Limb (tissue), 2 donors: Measurements from ENCODE around the gene OPN3.
A peak's percentile ranks its signal among the peaks of the same experiment; 100 is the strongest.

Experiments used
- DNase-seq, 2 donors: peaks; one replicate each; pipeline ENCODE4 v3.0.0-alpha.2; 2016; ENCODE audit errors: extremely low spot score in 2 of 2

OPN3 gene

DNA sequence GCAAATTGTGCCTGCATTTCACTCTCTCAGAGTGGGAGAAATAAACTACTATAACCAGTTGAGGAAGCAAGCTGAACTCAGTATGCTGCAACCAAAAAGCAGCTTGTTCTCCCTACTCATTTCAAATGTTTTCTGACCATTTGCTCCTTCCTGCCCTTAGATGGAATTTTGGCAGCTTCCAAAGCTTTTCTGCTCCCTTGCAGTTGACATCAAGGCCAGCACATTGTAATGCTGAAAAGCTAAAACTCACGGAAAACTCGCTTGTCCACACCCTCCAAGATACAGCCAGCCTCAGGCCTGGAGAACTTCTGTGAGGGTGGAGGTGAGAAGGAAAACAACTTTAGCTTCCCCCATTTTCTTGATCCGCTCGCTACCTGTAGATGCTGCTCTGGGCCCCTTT is 5.0 kb upstream of the OPN3 start:
- DNase-seq: no peak

DNA sequence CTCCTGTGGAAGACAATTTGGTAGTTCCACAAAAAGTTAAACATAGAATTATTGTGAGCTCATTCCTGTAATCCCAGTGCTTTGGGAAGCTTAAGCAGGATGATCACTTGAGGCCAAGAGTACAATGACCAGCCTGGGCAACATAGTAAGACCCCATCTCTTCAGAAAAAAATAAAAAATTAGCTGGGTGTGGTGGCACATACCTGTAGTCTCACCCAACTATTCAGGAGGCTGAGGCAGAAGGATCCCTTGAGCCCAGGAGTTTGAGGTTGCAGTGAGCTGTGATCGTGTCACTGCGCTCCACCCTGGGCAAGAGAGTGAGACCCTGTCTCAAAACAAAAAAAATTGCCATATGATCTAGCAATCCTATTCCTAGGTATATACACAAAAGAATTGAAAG is 4.1 kb upstream of the OPN3 start:
- DNase-seq: no peak

DNA sequence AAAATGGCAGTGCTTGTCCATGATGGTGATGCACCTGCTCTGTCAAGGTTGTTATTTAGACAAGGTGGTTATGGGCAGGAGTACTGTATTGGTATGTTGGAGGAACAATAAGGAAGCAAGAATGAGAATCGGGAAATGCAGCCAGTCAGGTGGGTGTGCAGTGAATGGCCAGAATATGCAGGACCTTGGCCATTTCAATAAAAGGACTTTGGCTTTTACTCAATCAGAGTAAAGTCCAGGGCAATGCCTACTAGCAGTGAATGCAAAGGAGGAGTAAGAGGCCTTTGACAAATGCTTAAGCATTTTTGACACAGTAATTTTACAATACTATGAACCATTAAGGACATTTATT is 2.4 kb upstream of the OPN3 start:
- DNase-seq: no peak

DNA sequence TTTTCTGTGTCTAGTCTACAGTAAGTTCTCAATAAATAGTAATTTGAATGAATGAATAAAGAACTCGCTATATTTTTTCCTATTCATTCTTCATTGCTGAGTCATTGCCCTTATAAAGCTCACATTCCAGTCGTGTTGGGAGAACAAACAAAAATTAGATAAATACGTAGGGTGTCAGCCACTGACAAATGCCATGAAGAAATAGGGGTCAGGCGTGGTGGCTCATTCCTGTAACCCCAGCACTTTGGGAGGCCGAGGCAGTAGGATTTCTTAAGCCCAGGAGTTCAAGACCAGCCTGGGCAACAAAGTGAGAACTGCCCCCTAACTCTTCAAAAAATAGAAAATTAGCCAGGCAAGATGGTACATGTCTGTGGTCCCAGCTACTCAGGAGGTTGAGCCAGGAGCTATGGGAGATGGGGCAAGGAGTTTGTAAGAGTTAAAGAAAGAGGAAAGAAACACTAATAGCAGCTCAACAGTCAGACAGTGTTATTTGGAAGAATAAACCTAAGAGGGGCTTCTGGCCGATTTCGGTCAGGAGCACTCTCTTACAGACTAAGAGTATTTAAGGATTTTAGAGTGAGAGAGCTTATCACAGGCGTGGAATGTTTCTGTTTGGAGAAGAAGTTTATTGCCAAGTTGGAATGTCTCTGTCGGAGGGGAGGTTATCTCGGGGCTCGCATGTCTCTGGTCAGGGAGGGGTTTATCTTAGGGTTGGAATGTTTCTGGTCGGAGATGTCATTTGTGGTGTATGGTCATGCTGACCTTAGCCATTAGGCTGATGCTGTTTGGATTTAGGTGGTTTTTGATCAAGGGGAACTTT is 1.8 kb upstream of the OPN3 start:
- DNase-seq: no peak

DNA sequence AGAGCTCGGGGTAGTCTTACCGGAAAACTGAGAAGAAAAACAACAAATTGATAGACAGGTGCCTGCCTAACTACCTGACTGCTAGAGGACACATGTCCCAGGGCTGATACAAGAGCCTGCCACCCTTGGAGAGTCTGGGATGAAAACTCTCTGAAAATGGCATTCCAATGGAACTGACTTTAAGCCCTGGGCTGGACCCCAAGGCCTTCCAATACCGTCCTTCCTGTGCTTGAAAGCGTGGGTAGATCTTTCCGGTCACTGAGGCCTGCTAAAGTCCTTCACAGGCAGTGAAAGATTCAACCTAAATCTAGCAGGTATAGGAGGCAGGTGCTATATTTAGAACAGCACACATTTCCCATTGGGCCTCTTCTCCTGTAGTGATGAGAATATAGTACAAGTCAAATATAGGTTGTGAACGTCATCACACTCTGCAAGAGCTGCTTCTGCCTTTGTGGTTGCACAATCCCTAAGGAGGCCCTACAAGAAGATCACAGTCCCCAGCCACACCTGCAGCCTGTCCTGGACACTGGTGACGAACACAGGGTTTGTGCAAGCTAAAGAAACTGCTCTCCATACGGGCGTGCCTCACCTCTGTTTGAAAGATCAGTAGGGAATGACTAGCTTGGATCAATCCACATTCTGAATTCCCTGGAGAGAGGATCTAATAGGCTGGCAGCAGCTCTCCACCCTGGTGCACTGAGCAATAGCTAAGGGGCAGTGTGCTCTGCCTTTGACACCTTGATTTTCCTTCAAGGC is 876 bp upstream of the OPN3 start:
- no peak for DNase-seq

DNA sequence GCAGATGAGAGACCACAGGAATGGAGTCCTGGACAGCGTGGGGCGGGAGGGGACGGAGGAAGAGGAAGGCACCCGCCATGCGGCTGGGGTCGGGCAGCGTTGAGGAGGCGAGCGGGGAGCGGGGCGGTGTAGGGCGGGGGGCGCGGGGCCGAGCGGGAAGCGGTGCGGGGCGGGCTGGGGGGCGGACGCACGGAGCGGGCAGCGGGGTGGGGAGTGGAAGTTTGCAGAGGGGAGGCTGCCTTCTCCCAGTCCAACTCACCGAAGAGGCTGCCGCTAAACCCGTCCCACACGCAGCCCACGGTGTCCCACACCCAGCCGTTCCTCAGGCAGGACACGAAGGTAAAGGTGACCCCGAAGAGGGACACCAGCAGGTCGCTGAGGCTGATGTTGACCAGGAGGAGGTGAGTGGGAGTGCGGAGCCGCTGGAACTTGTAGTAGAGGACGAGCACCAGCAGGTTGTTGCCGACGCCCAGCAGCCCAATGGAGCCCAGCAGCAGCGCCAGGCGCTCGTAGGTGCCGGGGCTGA is 483 bp downstream of the OPN3 start:
- peak in 1 of 2 donors; percentile 70 for DNase-seq

DNA sequence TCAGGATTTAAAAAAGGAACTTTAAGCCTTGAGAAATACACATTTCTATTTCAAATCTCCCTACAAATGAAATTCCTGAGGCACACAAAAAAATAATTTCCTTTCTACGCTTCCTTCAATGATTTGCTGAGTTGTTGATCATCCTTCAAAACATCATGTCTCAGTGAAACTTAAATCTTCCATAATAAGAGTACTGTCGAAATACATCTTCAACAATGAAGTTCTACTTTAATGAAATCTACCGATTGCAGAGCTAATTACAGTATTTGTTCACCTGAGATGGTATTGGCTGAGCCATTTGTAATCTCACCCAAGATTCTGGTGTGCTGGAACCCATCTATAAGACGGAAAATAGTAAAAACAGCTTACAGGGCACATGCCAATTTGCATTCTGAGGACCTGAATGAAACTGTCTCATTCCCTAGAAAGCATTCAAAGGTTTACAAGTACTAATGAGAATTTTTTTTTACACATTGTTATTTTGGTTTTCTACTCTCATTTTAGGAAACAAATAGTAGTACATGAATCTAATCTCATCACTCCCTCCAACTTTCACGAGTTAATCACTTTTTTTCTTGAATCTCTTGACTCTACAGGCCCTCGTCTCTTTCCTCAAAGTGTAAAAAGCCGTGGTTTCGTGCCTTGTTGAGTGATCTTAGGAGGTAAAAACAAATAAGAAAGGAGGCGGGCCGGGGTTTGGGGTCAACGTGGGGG is 1.1 kb downstream of the OPN3 start:
- DNase-seq: no peak

DNA sequence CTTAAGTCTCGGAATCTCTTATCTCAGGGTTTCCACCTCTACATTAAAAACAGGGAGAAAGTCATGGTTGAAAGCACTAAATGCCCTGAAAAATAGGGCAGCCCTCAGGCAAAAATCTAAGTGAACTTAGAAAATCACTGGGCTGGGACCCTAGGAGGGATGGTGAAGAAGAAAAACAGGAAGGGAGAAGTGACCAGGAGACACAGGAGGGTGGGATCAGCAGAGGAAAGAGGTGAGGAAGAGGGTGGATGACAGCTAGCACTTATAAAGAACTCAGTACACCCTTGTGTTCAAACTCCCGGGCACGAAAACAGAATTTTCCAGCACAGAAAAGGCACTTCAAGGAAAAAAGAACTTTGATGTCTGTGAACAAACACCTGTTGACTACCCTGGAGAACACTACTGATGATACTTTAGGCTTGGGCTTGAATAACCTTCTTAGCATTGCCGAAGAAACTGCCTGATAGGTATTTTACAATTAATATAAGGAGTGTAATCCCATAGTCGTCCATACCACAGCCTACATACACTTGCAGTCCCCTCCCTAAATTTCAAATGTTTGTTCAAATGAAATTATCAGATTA is 2.0 kb downstream of the OPN3 start:
- DNase-seq: no peak

DNA sequence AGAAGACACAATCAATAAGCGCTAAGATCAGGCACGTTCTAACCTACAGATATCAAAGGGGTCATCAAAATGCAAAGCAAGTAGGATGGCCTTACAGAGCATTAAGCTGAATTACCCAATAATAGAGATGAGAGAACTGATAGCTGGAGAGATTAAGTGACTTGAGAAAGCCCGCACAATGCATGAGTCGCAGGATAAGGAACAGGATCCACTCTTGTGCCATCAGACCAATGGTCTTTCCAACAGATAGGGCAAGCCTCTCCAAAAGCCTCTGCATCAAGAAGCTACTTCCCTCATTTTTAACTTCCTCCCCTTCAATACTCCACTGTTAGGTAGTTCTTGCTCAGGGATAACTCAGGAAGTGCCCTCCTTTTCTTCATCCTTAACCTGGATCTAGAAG is 2.6 kb downstream of the OPN3 start:
- no peak for DNase-seq

DNA sequence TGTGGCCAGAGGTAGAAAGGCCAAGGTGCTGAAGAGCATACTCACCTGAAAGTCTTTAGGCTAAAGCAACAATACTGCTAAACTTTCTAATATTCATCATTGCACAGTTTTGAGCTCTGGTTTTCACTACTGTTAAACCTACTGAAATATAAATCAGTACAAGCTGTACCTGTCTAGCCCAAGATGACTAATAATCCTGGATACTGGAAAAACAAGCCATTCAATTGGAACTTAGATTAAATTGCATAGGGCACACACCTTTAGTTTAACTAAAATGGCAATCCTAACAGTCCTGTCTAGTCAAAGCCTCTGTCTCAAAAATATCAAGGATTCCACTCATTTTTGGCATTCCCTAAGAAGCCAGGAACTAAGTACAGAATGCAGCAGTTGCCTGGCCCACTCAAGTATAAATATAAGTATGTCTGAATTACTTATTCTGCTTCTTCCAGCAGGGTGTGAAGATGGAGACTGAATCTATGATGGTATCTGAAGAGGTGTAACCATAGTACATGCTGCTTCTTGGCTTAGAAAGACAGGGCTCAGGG is 3.1 kb downstream of the OPN3 start:
- DNase-seq: no peak

DNA sequence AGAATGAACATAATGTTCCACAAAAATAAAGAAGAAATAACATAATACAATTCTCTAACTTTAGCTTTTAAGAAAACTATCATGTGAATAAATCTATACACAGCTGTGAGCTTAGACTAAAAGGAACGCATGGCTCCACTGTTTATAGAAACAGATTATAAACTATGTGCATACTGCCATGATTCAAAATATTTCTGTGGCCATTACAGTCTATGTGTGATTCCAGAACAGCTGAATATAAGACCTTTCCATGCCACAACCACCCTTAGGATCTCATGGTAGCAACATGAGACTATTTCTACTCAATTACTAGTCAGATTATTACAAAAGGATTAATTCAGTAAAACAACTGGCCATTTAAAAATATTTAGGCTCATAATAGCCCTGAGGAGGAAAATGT is 3.9 kb downstream of the OPN3 start:
- no peak for DNase-seq

DNA sequence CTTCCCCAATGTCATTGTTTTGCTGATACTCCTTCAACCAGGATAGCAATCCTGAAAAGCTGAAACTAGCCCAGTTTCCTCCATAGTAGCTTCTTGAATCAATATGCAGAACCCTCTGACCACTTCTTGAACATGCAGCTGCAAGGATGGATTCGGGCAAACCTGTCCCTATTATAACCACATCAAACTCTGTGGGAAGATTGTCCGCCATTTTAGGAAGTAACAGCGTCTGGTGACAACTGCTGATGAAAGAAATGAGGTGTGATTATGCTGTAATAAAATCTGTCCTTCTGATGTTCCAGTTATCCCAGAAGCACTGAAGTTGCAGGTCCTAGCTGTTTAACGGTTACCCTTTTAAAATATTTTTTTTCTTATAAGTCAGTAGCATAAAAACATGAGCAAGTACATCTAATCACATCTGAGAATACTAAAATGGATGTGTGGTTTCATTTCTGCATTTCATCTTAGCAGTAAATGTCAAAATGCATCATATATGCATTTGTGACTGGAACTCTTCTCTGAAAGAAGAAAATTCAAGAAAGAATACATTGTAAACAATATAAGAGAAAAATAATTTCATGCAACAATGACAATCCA is 4.5 kb downstream of the OPN3 start:
- no peak for DNase-seq

DNA sequence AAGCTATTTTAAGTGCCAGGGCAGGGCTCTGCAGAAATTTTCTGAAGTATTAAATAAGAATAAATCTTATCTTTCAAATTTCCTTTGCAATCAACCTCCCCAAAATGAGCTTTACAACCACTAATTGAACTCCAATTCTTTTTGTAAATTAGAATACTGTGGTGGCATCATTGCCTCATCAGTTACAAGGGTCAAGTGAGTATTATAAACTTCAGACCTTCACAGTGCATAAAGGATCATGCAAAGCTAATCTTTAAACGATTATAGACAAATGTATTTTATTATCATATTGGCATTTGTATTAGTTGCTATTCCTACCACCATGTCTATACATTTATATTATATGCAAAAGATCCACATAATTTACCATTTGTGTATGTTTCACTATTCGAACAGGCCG is 7.2 kb downstream of the OPN3 start:
- no peak for DNase-seq

DNA sequence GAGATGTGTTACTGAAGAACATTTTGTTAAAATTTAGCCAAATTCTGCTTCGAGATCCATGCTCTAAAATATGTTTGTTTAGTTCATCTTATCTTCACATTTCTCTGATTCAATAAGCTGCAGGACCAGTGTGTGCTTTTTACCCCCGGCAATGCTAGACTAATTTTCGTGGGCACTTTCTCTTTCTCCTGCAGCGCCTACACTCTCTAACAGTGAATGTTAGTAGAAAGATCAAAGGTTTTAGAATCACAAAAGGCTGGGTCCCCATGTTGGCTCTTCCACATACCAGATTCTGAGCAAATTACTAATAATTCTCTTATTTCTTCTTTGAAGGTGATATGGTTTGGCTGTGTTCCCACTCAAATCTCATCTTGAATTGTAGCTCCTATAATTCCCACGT is 8.5 kb downstream of the OPN3 start:
- no peak for DNase-seq

DNA sequence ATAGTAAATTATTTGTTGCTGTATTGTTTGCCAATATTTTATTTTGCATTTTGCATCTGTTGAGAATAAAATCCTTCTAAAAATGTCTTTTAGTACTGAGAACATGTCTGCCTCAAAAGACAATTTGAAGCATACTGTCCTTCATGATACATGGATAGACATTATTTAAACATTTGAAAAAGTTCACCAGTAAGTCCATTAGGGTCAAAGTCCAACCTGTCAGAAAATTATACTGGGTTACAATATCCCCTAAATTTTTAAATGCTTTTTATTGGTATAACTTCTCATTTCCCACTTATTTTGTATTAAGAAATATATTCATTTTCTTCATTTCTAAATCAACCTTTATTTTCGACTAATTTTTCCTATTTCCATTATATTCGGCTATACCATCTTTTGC is 9.3 kb downstream of the OPN3 start:
- no peak for DNase-seq

DNA sequence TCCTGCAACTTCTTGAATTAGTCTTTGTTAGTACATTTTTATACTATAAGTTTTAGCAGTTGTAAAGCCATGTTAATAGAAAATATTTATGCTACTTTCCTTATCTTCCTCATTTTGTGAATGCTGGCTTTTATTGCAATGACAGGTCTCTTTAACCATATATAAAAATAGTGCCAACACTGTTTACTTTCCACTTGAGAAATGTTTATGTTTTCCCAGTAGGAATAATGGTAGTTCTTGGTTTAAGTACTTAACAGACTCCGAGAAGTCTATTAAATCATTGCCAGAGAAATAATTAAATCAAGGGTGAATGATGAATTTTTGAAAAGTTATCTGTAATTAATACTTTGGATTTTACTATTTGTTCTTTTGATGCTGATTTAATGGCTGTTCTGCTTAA is 9.7 kb downstream of the OPN3 start:
- DNase-seq: no peak

DNA sequence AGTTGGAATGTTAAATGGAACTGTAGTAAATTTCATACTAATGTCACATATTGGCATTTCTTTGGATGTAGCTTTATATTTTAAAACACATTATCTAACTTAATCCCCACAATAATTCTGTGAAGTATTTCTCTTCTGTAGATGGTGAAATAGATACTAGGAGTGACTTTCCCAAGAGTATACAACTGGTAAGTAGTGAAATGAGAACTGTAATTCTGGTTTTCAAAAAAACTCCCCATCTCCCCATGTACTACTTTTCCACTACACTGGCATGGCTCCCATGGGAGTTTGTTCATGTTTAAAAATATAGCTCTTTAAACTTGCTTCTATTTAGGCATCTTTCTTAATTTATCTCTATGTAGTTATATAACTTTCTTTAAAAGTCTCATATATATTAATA is 10.2 kb downstream of the OPN3 start:
- no peak for DNase-seq

DNA sequence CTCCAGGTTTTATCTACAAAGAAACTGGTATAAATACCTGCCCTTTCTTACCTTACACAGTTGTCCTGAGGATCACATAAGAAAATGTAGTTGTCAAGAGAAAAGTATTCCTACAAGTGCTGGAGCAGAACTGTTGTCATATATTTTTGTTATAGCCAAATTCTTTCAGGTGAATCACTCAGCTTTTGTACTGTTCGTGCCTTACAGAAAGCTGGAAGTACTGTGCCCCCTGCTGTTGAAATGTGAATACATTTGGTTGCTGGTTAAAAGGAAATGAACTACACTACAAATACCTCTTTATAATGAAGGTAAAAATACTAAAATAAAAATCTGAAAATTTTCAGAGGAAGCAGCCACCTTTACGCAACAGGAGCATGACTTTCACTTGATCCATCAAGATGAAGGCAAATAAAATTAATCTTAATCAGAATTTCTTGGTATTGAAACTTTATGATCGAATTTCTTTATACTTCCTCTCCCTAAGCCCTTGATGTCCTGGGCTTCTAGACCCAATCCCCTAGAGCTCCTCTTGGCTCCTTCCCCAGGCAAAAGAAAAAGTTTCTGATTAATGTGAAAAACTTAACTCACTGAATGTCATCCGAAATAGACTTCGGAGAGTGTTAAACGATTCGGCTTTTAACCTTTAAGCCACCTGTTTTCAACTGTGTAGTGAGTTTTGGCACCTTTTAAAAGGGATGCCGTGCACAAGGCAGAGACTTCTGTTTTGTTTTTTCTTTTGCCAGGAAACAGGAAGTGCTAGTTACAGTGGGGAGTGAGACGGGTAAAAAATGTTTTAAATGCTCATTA is 12.5 kb downstream of the OPN3 start:
- DNase-seq: no peak

DNA sequence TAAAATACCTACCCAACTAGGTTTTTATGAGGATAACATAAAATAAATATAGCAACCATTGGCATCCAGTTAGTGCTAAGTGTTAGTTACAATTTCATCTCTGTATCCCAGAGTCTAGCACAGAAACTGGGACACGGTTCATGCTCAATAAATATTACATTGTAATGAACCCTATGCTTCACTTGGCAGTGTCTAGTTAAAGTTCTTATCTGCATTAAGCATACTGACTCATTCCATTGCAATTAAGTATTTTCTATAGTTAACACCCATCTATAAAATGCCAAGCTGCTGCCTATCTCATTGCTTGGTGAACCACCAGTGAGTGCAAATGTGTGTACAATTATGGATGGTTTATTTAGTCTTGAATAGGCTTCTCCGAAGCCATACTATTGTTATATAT is 15.2 kb downstream of the OPN3 start:
- no peak for DNase-seq

DNA sequence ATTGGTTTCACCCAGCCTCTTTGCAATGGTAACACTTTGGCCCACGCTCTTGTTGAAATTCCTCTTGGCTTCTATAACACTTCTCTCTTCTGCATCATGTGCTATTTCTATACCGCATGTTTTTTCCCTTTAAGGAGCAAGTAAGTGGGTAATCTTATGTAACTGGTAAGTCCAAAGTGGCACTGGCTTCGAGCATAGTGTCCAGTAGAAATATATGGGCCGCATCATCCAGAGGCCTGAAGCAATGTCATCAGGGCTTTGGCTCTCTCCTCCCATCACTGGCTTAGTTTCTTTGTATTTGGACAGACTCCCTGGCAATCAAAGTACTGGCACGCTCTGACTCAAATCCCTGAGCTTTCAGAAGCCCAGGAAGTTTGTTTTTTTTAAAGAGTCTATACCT is 17.5 kb downstream of the OPN3 start:
- no peak for DNase-seq
